Amniotic epithelial cell (primary cell): ENCODE measurements around the gene CYB5RL.
"Not testable (repeated sequence)": the region's sequence is repeated elsewhere in the genome, so short reads cannot be mapped to it uniquely, and the experiment has no call there.

ENCODE experiments used
- DNase-seq: peaks from one replicate; pipeline ENCODE4 v3.0.0-alpha.2; 2010; ENCODE audit warnings: low read depth

Gene CYB5RL

DNA sequence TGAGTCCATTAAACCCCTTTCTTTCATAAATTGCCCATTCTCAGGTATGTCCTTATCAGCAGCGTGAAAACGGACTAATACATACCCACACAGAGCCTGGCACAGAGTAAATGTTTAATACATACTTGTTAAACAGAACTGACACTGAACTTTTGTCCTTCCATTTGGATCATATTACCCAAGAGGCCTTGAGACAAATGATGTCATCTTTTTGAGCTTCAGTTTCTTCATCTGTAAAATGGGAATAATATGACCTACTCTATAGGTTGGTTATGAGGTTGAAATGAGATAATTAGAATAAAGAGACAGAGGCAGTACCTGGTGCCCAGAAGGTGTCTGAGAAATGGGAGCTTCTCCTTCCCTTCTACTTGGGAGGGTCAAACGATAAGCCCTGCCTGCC lies 13.8 kb downstream of the CYB5RL start:
- DNase-seq: no peak

DNA sequence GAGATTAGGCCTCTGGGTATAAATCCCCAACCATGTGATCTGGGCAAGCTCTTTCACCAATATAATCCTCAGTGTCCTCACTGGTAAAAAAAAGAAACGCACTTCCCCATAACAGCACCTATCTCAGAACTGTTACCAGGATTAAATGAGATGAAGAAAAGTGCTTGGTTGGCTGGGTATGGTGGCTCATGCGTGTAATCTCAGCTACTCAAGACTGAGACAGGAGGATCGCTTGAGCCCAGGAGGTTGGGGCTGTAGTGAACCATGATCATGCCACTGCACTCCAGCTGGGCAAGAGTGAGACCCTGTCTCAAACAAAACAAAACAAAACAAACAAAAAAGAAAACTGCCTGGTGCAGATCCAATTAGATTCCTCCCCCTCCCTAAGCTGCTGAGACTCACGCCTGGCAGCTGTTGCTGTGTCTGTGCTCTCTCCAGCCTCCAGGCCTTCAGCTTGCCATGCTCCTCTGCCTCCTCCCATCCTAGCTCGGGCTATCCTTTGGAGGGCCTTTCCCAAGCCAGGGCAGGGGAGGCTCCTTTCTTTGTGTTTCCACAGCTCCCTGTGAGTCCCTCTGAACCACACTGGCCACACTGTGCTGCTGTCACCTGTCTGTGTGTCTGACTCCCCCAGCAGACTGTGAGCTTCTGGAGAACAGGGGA lies 19.0 kb downstream of the CYB5RL start:
- no peak for DNase-seq

DNA sequence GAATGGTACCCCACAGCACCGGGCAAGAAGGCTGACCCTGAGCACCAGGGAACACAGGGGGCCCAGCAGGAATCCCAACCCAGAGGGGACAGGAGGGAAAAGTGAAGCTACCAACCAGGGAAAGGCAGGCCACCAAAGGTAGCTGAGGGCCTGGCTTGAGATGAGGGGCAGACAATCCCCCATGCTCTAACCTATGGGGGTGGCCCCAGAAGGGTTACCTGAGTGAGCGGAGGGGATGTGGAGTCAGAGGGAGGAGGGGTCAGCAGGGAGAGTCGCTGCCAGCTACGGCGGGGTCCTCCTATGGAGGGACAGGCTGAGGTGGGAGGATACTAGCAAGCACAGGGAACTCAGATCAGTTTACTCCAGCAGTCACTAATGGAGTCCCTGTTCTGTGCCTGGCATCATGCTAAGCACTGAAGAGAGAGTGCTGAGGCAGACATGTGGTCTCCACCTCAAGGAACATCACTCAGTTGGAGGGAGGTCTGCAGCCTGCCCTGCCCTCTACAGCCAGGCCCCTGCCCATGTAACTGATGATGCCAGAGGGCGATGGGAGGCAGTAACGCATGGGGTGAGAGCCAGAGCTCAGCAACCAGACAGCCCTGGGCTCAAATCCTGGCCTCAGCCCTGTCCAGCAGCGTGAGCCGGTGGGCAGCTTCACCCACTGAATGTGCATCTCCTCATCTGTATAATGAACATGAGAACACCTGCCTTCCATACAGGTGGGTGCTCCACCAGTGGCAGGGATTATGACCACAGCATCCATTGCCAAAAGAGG lies 21.3 kb downstream of the CYB5RL start:
- no peak for DNase-seq

DNA sequence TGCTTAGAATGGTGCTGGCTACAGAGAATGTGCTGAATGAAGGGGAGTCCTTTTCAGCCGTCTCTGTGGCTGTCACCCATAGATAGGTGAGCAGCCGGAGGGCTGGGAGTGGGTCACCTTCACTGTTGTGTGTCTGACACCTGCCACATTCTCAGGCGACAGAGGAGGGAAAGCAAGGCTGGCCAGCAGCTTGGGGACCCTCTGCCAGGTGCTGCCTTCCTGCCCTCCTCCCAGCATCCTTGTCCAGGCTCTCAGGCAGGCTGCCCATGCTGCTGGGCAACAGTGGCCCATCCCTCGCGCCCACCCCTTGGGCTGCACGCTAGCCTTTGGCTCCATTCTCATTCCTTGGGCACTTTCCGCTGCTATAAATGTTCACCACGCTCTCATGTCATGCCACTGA lies 22.1 kb downstream of the CYB5RL start:
- no peak for DNase-seq

- DNase-seq: no peak
These were observed 23.1 kb downstream of the CYB5RL start for GRCh38 chr1:54176621-54177327.

- DNase-seq: no peak
These were observed 25.7 kb downstream of the CYB5RL start for GRCh38 chr1:54174106-54174505.

- no peak for DNase-seq
These were observed 26.1 kb downstream of the CYB5RL start for GRCh38 chr1:54173681-54174080.

DNA sequence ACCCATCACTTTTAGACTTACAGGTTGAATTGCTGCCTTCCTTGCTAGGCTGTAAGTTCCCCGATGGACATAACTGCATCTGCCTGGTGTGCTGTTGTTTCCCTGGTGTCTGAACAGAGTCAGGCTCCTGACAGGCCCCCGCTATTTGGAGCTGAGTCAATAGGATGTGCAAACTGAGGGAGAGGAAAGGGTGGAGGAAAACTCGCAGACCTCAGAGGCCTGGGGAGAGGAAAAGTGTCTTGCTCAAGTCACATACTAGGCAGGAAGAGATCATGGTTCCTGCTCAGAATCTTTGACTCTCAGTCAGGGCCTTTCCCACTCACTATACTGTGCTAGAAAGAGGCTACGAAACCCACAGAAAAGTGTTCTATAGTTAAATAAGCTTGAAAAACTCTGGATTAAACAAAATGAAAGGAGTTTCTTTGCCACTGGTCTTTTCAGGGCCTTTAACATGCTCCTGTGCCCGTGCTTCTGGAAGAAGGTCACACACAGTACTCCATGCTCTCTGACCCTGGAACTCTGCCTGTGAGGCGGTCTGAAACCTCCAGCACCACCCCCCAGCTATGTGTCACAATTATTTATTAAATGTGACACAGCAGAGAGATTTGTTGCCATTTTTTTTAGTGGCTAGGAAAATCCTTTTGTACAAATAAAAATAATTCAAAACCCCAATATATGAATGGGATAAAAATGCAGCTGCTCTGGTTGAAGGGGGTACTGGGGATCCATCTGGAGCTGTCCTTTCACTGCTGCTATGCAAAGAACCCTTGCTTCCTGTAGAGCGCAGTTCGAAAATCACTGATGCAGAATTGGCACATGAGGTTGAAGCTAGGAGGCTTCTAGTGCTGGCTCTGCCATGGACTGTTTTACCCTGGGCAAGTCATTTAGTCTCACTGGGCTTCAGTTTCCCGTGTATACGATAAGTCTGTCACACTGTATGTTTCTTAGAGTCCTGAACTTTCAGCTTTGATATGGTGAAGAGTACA lies 26.9 kb downstream of the CYB5RL start:
- DNase-seq: peak; percentile 57

- no peak for DNase-seq
These were observed 28.2 kb downstream of the CYB5RL start for GRCh38 chr1:54171606-54172005.

DNA sequence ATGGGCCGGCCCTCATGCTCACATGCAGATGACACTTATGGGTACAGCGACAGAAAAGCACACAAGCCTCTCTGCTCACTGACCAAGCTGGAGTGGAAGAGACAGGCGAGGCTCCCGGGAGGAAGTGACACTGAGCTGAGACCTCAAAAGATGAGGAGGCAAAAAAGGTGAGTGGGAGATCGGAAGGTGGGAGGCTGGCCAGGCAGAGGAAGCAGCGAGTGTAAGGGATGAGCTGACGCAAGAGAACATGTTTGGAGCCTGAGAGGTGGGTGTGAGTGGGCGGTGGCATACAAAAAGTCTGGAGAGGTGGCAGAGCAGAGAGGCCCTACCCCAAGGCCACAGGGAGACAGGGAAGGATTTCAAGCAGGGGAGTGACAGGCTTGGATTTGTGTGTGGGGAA lies 28.8 kb downstream of the CYB5RL start:
- no peak for DNase-seq

DNA sequence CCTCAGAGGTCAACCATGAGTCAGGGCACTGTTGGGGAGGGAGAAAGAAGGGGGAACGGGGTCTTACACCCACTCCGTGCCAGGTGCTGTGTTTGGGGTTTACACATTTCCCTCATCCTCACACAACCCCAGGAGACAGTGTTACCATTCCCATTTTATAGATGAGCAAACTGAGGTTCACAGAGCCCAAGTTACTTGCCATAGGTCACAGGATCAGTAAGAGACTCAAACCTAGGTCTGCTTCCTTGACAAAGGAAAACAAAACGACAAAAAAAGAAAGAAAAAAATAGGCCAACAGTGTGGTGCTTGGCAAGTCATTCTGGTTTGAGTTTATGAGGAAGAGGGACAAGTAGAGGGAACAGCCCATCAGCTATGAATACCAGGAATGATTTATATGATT lies 30.8 kb downstream of the CYB5RL start:
- no peak for DNase-seq

DNA sequence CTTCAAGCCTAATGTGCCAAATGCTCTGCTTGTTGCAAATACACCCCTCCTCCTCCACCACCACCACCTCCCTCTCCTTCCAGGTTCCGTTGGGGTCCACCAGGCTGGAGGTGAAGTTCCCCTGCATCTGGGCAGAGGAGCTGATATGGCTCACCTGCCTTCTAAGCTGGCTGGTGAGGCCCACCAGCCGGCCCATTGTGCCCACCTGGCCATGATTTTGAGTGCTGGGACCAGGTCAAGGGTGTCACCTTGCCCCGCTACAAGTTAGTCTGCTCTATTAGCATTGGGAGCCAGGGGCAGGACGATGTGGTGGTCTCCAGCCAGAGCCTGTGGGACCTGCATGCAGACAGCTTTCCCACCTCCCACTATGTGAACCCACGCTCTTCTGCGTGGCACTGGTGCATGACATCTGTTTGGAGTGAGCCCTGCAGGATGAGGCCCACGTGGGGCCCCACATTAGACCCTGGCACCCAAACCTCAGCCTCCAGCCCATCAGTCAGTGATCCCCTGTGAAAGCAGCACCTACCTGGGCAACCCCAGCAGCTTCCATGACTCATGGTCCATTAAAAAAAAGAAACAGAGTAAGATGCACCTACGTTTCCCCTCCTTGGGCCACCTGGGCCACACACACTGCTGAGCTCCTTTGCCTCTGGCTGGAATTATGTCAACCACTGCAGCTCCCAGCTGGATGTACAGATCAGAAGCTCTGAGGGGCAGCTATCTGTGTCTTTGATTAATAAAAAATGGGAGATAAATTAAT lies 31.4 kb downstream of the CYB5RL start:
- no peak for DNase-seq

- peak; percentile 30 for DNase-seq
These were observed 32.2 kb downstream of the CYB5RL start for GRCh38 chr1:54167422-54168139.

GRCh38 chr1:54166357-54166756 lies 33.5 kb downstream of the CYB5RL start:
- not testable (repeated sequence) for DNase-seq

DNA sequence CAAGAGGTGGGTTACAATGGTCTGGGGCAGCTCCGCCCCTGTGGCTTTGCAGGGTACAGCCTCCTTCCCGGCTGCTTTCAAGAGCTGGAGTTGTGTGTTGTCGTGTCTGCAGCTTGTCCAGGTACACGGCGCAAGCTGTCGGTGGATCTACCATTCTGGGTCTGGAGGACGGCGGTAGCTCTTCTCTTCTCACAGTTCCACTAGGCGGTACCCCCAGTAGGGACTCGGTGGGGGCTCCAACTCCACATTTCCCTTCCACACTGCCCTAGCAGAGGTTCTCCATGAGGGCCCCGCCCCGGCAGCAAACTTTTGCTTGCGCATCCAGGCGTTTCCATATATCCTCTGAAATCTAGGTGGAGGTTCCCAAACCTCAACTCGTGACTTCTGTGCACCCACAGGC lies 34.7 kb downstream of the CYB5RL start:
- DNase-seq: no peak

- no peak for DNase-seq
These were observed 36.3 kb downstream of the CYB5RL start for GRCh38 chr1:54163573-54163972.

- DNase-seq: no peak
These were observed 36.8 kb downstream of the CYB5RL start for GRCh38 chr1:54163051-54163450.

DNA sequence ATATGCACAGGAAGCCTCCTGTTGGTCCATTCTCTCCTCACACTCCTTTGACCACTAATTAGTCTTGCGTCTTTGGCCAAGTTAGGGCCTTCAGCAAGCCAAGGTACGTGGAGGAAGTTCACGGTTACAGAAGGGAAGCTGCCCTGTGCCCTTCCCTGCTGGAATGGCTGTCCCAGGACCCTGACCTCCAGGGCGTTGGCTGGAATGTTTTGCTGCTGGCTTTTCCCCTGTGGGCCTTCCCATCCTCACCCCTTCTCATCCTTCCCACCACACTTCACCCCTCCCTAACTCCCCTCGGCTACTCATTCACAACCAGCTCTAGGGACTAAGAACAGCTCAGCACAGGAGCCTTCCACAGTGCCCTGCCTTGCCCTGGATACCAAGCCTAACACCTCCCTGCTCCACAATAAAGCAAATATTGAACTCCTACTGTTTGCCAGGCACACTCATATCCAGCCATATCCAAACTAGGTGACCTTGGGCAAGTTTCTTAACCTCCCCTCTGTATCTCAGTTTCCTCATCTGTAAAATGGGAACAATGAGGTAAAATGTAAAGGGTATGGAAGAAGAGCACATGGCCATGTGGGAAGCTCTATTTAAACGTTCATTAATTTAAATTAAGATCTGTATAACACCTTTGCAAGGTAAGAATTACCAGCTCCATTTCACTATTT lies 38.2 kb downstream of the CYB5RL start:
- DNase-seq: no peak

- DNase-seq: no peak
These were observed 39.5 kb downstream of the CYB5RL start for GRCh38 chr1:54160351-54160750.

- no peak for DNase-seq
These were observed 40.0 kb downstream of the CYB5RL start for GRCh38 chr1:54159733-54160316.
